HepG2 (cell line): ENCODE measurements around the gene MRPL34. TPM values are rescaled to one million over a fixed set of nuclear protein-coding genes. Genes with fewer than 3 reads are reported as not detected.

ENCODE experiments used
- CHCHD3 ChIP-seq: sonication (generic); formaldehyde crosslinking; IDR thresholded peaks from 2 replicates; pipeline ENCODE4 v1.8.0; 2022; ENCODE audit warnings: mild to moderate bottlenecking, missing genetic modification reagents, moderate library complexity
- DR1 ChIP-seq: sonication (generic); formaldehyde crosslinking; IDR thresholded peaks from 2 replicates; pipeline ENCODE4 v1.8.0; 2021; ENCODE audit warnings: mild to moderate bottlenecking, missing genetic modification reagents, inconsistent platforms
- DRAP1 ChIP-seq: IDR thresholded peaks from 2 replicates; pipeline ENCODE4 v1.6.1; 2016; ENCODE audit warnings: missing genetic modification reagents, missing compliant biosample characterization
- EEA1 ChIP-seq: sonication (generic); formaldehyde crosslinking; IDR thresholded peaks from 2 replicates; pipeline ENCODE4 v1.5.1; 2020; ENCODE audit warnings: mild to moderate bottlenecking, missing genetic modification reagents, borderline replicate concordance
- GLI4 ChIP-seq: sonication (generic); formaldehyde crosslinking; IDR thresholded peaks from 2 replicates; pipeline ENCODE4 v1.5.1; 2020; ENCODE audit warnings: missing genetic modification reagents, mild to moderate bottlenecking, moderate library complexity, borderline replicate concordance
- HDAC2 ChIP-seq: sonication (generic); formaldehyde crosslinking; IDR thresholded peaks from 2 replicates; pipeline ENCODE4 v1.4.0; 2020; ENCODE audit warnings: missing genetic modification reagents
- MAX ChIP-seq: IDR thresholded peaks from 2 replicates; pipeline ENCODE4 v1.6.1; 2012; ENCODE audit warnings: inconsistent platforms
- NFATC3 ChIP-seq: sonication (generic); formaldehyde crosslinking; IDR thresholded peaks from 2 replicates; pipeline ENCODE4 v1.5.1; 2020; ENCODE audit warnings: mild to moderate bottlenecking, missing genetic modification reagents
- PITX1 ChIP-seq: sonication (generic); formaldehyde crosslinking; IDR thresholded peaks from 2 replicates; pipeline ENCODE4 v1.5.1; 2020; ENCODE audit warnings: mild to moderate bottlenecking, missing genetic modification reagents
- PRDM10 ChIP-seq: sonication (generic); formaldehyde crosslinking; IDR thresholded peaks from 2 replicates; pipeline ENCODE4 v1.4.0; 2020; ENCODE audit warnings: low read depth, missing genetic modification reagents
- RAD21 ChIP-seq: fragments of 450-650 bp; formaldehyde crosslinking; IDR thresholded peaks from 2 replicates; pipeline ENCODE4 v1.5.0; 2020; ENCODE audit warnings: mild to moderate bottlenecking
- RFX3 ChIP-seq: IDR thresholded peaks from 2 replicates; pipeline ENCODE4 v1.6.1; 2016; ENCODE audit warnings: missing biosample characterization, missing genetic modification reagents
- TFDP2 ChIP-seq: sonication (generic); formaldehyde crosslinking; IDR thresholded peaks from 2 replicates; pipeline ENCODE4 v1.4.0; 2020; ENCODE audit warnings: missing genetic modification reagents
- THAP8 ChIP-seq: sonication (generic); formaldehyde crosslinking; IDR thresholded peaks from 2 replicates; pipeline ENCODE4 v1.5.1; 2020; ENCODE audit warnings: missing genetic modification reagents, mild to moderate bottlenecking, borderline replicate concordance
- TIGD3 ChIP-seq: sonication (generic); formaldehyde crosslinking; IDR thresholded peaks from 2 replicates; pipeline ENCODE4 v1.5.1; 2020; ENCODE audit warnings: mild to moderate bottlenecking, missing genetic modification reagents, borderline replicate concordance
- ZNF367 ChIP-seq: sonication (generic); formaldehyde crosslinking; IDR thresholded peaks from 2 replicates; pipeline ENCODE4 v1.4.0; 2020; ENCODE audit warnings: missing genetic modification reagents, borderline replicate concordance
- ZNF512B ChIP-seq: sonication (generic); formaldehyde crosslinking; IDR thresholded peaks from 2 replicates; pipeline ENCODE4 v1.5.1; 2020; ENCODE audit warnings: missing genetic modification reagents, mild to moderate bottlenecking, borderline replicate concordance
- ZNF605 ChIP-seq: sonication (generic); formaldehyde crosslinking; IDR thresholded peaks from 2 replicates; pipeline ENCODE4 v1.8.0; 2022; ENCODE audit warnings: mild to moderate bottlenecking, missing genetic modification reagents
- polyA plus RNA-seq, 8 experiments: library from polyadenylated mRNA; depleted of rRNA in 3 of 8; stranded (reverse) in 7 of 8; unstranded in 1 of 8; fragments of >200 nt; fragmentation: Illumina TruSeq in 4 of 8; extraction: Trizol in 4 of 8; gene quantifications; 2 replicates each; pipeline versions ENCODE4 v1.2.1 to v1.2.3, GENCODE V29; 2011 to 2016; ENCODE audit warnings: low read depth in 4 of 8, missing spikeins in 1 of 8, mixed read lengths in 1 of 8; ENCODE audit not compliant: insufficient read depth in 1 of 8
- total RNA-seq, 5 experiments: library from RNA; depleted of rRNA; stranded (reverse); fragments of >200 nt; fragmentation: Illumina TruSeq; extraction: Trizol; gene quantifications; 2 replicates each; pipeline ENCODE4 v1.2.3, GENCODE V29; 2016; ENCODE audit warnings: low read depth in 1 of 5

Gene MRPL34
- total and polyA plus RNA-seq, 2 of the 13 experiments (the other 11 are each of a cell fraction or from before 2014, with no cell fraction given): 74.0 to 77.3 TPM

GRCh38 chr19:17282488-17283125 lies 23.1 kb upstream of the MRPL34 start (continued):
- TF ChIP-seq THAP8 (CRISPR knock-in tag) (no peak), RFX3 (CRISPR knock-in tag) (no peak), GLI4 (CRISPR knock-in tag) (no peak), NFATC3 (CRISPR knock-in tag) (no peak), TFDP2 (CRISPR knock-in tag) (peak; percentile 64), RAD21 (CRISPR knock-in tag) (peak; percentile 98), PRDM10 (CRISPR knock-in tag) (0 out of 2 replicates have a peak, but pooled peaks have one; percentile 21), ZNF367 (CRISPR knock-in tag) (no peak), DRAP1 (CRISPR knock-in tag) (no peak), MAX (peak; percentile 82), HDAC2 (CRISPR knock-in tag) (0 out of 2 replicates have a peak, but pooled peaks have one; percentile 53), EEA1 (0 out of 2 replicates have a peak, but pooled peaks have one; percentile 41), DR1 (CRISPR knock-in tag) (peak; percentile 45), CHCHD3 (CRISPR knock-in tag) (peak; percentile 55; the same call in 1 of the 2 replicates), ZNF605 (CRISPR knock-in tag) (peak; percentile 48), PITX1 (CRISPR knock-in tag) (0 out of 2 replicates have a peak, but pooled peaks have one; percentile 31), TIGD3 (CRISPR knock-in tag) (0 out of 2 replicates have a peak, but pooled peaks have one; percentile 67), ZNF512B (CRISPR knock-in tag) (0 out of 2 replicates have a peak, but pooled peaks have one; percentile 57)
